ENCODE measurements around the gene TCF25. TPM values are rescaled to one million over a fixed set of nuclear protein-coding genes. Genes with fewer than 3 reads are reported as not detected.
A peak's percentile ranks its signal among the peaks of the same experiment; 100 is the strongest.

The TCF25 gene
- total RNA-seq, 1 experiment from 2014 or later = 155 TPM

- TF ChIP-seq TEAD4 (CRISPR knock-in tag; IDR thresholded peaks at IDR 0.05) (no peak), ARID4B (CRISPR knock-in tag; IDR thresholded peaks at IDR 0.05; ENCODE audit: borderline replicate concordance) (peak; percentile 70), PREB (CRISPR knock-in tag; IDR thresholded peaks at IDR 0.05; ENCODE audit: borderline replicate concordance) (no peak), FOXP1 (CRISPR knock-in tag; IDR thresholded peaks at IDR 0.05; ENCODE audit: borderline replicate concordance) (peak; percentile 17; the same call in 1 of the 2 replicates), IRF1 (CRISPR knock-in tag; IDR thresholded peaks at IDR 0.05) (no peak), CBFB (CRISPR knock-in tag; IDR thresholded peaks at IDR 0.05; ENCODE audit: low read depth) (0 out of 2 replicates have a peak, but pooled peaks have one; percentile 31), HMGXB4 (CRISPR knock-in tag; IDR thresholded peaks at IDR 0.05) (no peak), SMAD4 (CRISPR knock-in tag; IDR thresholded peaks at IDR 0.05) (no peak), ZNF416 (CRISPR knock-in tag; IDR thresholded peaks at IDR 0.05) (peak; percentile 83; the same call in 1 of the 2 replicates), E2F4 (CRISPR knock-in tag; IDR thresholded peaks at IDR 0.05; ENCODE audit: borderline replicate concordance, low read depth) (no peak), RELA (CRISPR knock-in tag; IDR thresholded peaks at IDR 0.05; ENCODE audit: borderline replicate concordance) (no peak), SP1 (CRISPR knock-in tag; conservative IDR thresholded peaks at IDR 0.05) (0 out of 2 replicates have a peak, but pooled peaks have one; percentile 32), TEAD1 (CRISPR knock-in tag; IDR thresholded peaks at IDR 0.05) (0 out of 2 replicates have a peak, but pooled peaks have one; percentile 37), EMX1 (CRISPR knock-in tag; IDR thresholded peaks at IDR 0.05) (no peak), NR3C1 (CRISPR knock-in tag; conservative IDR thresholded peaks at IDR 0.05; ENCODE audit: low read depth) (0 out of 2 replicates have a peak, but pooled peaks have one; percentile 77), OVOL2 (CRISPR knock-in tag; IDR thresholded peaks at IDR 0.05; ENCODE audit: borderline replicate concordance) (no peak), ZBTB21 (CRISPR knock-in tag; IDR thresholded peaks at IDR 0.05; ENCODE audit: borderline replicate concordance) (no peak), USF2 (CRISPR knock-in tag; IDR thresholded peaks at IDR 0.05) (0 out of 2 replicates have a peak, but pooled peaks have one; percentile 32), GRHL2 (CRISPR knock-in tag; IDR thresholded peaks at IDR 0.05; ENCODE audit: insufficient replicate concordance, severe bottlenecking) (no peak), CREM (CRISPR knock-in tag; IDR thresholded peaks at IDR 0.05) (peak; percentile 77), ZNF281 (CRISPR knock-in tag; IDR thresholded peaks at IDR 0.05) (no peak), TP53 (CRISPR knock-in tag; IDR thresholded peaks at IDR 0.05) (peak; percentile 77; the same call in 1 of the 2 replicates), NR2C2 (CRISPR knock-in tag; IDR thresholded peaks at IDR 0.05) (no peak), ZNF396 (CRISPR knock-in tag; IDR thresholded peaks at IDR 0.05; ENCODE audit: borderline replicate concordance) (no peak), ZNF121 (CRISPR knock-in tag; IDR thresholded peaks at IDR 0.05) (no peak), ZNF671 (CRISPR knock-in tag; IDR thresholded peaks at IDR 0.05) (peak; percentile 79; the same call in 1 of the 2 replicates)
Measured at GRCh38 chr16:89828199-89828869, 45.1 kb upstream of the TCF25 start, which contains the start of gene SPIRE2 (continued).
